ENCODE measurements around the gene ELMO1.

ELMO1 gene

DNA sequence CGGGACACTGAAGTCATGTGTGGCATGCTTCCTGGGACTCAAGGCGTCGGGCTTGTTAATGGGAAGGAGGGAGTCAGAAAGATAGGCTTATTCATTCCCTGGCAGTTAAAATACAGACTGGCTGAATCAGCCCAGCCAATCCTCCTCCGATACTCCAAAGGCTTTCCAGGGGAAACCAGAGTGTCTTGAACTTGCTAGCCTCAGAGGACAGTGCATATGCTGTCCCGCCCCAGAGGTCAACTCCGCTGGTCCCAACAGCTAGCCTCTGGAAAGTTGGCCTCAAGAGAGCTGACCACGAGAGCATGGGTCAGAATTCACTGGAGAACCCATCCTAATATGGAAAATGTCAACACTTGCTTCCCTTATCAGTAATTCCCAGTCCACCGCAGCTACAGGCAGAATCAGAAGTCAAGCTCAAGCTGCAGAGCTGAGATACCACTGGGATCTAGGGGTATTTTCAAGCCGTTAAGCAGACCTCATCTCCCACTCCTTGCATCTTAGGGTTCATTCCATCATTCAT lies 43.0 kb downstream of the ELMO1 start:
- no peak for DNase-seq

DNA sequence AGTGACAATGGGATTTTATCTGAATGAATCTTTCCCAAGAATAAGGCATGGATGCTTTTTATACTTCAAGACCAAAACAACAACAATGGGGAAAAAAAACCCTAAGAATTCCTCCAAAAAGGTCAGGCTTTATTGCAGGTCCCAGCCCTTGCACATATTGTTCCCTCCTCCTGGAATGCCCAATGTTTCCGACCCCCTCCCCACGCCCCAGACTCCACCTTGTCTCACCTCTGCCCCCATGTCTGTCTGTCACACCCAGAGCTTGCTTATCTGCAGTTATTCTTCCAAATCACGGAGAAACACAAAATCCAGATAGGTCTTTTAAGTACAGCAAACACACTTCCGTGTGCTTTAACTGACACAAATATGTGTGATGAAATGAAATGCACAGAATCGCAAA lies 43.5 kb downstream of the ELMO1 start:
- DNase-seq, result no peak

DNA sequence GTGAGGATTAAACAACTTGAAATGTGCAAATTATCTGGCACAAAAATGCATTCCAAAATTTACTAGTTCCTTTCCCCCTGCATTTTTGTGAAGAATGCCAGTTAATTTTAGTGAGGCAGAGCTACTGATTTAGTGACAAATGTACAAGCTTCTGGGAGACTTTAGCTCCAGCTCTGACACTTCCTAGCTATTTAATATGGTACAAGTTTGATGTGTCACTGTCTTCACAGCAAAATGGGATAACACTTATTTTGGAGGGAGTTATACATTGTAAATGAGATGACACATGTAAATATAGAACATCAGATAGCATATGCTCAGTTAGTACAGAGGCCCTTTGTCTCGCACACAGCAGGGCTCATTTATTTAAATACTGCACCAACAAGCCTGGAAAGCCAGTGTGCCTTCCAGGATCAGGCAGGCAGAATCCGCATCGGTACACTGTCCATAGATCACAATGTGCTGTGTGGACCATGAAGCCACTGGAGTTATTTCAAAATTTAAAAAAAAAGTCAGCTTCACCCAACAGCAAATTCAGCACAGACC lies 48.7 kb downstream of the ELMO1 start:
- no peak for DNase-seq

DNA sequence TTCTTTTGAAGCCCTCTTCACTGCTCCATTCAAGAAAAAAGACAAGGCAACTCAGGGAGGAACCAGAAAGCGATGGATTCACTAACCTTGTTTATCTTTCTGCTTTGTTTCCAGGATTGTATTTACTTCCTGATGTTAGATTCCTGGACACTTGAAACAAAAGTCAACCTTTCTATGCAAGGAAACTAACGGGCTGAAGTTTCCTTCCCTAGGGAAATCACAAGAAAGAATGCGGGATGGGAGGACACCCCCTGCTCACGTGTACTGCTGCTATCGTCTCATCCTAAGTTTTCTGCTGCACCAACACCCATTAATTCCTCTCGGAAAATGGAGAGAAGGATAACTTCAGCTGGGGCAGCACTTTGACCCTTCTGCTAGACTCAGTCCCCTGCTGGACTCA lies 50.3 kb downstream of the ELMO1 start:
- no peak for DNase-seq

DNA sequence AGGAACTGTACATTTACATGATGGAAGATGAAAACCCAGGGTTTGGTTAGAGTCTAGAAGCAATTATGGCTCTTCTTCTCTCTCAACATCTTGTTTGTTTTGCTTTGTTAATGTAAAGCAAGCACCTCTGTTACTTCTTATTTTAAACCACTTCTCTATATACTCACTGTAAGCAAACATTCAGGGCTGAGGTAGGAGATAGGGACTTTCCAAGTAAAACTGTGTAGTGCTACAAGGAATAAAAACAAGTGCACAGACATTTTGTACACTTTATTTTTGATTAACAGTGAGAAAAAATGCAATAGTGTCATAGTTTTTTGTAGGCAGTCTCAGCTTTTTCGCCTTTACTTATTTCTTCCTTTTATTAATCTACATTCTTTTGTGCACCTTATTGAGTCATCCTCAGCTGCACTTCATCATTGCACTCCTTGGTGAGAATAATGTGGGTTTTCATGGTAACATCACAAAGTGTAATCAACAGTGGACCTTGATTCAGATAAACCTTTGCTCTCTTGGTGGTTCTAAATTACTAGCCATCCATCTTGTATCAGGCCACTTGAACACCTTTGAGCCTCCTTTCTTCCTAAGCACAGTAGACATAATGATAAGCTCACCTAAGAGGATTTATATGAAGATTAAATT lies 52.9 kb downstream of the ELMO1 start:
- peak; percentile 50 for DNase-seq

DNA sequence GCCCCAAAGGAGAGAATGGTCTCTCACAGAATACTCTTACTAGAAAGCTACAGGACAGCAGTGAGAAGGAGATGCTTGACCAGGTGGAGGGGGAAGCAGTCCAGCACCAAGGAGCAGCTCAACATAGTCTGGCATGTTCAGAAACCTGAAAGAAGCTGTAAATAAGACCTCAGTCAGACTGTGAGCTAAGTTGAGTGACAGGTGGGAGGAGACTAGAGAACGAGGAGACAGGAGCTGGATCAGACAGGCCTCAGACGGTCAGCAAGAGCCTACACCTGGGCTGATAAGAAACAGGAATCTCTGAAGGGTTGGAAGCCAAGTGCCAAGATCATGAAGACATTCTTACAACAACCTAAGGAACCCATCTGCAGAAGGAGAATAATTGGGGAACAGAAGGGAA lies 54.5 kb downstream of the ELMO1 start:
- no peak for DNase-seq

DNA sequence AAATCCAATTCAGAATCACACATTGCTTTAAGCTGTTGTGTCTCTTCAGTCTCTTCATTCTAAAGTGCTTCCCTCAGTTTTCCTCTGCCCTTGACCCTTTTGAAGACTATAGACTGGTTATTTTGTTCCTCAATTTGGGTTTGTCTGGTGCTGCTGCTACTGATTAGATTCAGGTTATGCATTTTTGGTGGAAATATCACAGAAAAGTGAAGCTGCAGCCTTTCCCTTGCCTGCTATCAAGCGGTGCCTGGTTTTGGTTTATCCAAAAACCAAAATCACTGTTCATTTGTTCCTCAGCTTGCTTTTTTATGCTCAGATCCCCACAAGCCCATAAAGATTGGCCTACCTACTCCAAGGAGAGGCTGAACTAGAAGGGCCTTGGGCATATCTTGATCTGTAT lies 55.2 kb downstream of the ELMO1 start:
- DNase-seq, result no peak

DNA sequence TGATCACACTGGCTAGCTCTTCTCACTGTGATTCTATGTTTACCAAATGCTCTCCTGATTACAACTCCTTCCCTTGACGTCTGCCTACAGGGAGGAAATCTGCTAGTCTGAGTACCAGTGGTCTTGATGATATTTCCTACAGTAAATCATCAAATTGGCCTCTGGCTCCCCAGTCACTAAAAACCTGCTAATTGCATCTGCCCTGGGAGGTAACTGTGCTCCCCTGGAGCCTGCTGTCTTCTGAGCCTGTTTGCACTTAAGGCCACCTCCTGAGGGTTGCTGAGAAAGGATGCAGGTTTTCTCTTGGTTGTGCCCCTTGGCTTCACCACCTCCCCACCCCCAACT lies 56.0 kb downstream of the ELMO1 start:
- no peak for DNase-seq

DNA sequence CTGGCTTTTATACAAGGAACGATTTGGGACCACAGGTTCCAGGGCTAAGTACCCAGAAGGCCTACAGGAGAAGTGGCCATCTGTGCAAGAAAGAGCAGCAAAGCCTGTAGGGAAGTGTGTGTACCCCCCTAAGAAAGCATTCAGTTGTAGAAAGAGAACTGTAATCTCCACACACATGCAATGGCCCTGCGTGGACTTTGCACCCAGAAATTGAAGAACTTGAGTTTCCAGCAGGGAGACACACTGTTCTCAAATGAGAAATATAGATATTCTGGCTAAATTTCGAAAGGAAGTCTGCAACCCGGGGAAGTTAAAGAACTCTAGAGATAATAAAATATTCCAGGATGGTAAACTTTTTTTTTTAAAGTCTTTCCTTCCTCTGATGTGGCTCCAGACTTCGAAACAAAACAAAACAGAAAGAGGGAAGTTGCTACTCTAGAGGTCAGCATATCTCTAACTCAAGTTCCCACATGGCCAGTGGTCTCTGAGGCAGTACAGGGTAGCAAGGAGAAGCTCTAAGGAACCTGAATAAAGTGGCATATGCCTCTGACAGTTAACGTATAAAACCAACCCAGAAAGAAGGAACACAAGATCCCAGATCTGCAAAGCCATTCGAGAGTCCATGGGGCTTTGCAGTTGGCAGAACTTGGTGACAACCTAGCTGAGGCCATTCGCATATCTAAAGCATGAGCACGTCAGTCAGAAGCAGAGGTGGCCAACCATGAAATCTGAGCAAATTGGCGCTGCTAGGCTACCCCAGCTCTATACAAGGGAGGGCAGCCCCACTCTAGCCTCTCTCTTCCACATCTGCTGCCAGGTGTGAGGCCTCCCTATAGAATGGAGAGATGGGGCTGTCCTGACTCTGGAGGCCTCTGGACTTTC lies 56.6 kb downstream of the ELMO1 start:
- DNase-seq, result no peak

DNA sequence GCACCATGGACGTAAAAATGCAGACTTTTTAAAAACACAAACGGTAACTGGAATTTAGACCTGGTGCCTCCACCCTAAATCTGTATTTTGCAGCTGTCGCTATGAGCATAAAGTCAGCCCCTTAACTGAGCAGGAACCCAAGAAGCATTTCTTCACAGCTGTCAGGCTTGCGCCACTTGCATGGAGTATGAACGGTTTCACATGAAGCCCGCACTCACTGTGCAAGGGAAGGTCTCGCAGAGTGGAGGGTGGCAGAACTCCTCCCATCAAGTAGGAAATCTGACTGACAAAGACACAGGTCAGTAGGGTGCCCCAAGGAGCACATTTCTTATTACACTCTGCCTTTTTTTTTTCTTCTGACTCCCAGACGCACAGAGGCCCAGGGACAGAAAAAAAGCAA lies 58.5 kb downstream of the ELMO1 start:
- DNase-seq, result no peak

DNA sequence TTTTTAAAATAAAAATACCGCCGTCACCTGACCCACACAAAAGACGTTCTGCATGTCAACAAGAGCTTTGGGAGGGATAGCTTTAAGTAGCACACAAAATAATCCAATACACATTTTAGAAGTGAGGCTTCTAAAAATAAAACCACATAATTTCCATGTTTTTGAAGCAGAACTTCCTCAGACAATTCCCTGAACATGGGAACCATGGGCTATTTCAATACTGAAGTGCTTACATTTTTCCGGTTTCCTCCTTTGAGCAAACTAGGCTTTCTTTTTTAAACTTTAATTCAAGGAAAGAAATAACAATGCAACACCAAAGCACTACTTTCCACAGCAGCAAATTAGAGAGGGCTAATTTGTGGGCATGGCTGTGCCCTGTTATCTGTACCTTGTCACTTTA lies 59.9 kb downstream of the ELMO1 start:
- no peak for DNase-seq

DNA sequence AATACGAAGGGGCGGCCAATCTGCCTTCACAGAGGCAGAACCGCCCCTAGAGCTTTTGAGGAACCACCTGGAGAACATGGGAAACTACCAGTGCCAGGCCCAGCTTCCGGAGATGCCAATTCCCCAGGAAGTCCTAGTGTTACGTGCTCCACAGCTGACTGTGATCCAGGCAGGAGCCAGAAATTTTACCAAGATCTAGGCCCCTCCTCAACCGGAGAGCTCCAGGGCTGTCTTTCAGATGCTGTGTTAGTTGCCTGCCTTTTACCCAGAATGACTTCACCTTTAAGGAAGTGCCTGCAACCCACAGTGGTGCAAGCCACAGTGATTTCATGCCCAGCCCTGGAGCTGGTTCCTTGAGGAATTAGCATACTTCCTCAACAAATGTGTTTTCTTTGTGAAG lies 62.9 kb downstream of the ELMO1 start:
- DNase-seq, result no peak

DNA sequence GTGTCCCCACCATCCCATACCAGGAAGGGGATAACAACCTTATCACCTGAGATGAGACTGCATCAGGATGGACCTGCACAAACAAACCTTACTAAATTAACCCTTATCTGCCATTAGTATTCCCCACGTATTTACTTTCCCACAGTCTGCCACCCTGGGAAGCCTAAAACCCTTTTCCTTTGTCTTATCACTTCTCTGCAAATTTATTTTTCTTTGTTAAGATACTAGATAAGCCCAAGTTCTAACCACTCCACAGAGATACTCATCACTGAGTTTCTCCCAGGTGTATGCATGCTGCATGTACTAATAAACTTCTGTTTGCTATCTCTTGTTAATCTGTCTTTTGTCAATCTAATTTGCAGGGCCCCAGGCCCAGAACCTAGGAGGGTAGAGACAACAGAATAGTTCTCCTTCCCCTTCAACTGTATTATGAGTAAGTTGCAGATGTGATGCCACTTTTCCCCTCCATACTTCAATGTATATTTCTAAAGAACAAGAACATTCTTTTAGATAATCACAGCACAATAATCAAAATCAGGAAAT lies 66.0 kb downstream of the ELMO1 start:
- no peak for DNase-seq

DNA sequence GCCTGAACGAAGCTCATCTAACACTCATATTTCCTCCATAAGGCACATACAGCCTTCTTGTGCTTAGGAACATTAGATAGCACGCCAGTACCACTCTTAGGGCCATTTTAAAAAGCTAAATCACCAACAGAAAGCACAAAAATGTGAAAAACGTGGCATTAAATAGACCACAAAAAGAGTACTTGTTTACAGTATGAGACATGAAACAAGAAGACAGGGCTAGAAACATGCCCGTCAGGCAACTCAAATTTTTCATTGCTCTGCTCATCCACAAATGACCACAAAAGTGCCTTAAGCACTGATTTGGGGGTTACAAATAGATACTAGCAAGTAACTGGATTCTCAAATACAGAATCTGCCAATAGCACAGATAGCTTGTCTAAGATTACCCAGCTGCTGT lies 67.8 kb downstream of the ELMO1 start:
- no peak for DNase-seq

DNA sequence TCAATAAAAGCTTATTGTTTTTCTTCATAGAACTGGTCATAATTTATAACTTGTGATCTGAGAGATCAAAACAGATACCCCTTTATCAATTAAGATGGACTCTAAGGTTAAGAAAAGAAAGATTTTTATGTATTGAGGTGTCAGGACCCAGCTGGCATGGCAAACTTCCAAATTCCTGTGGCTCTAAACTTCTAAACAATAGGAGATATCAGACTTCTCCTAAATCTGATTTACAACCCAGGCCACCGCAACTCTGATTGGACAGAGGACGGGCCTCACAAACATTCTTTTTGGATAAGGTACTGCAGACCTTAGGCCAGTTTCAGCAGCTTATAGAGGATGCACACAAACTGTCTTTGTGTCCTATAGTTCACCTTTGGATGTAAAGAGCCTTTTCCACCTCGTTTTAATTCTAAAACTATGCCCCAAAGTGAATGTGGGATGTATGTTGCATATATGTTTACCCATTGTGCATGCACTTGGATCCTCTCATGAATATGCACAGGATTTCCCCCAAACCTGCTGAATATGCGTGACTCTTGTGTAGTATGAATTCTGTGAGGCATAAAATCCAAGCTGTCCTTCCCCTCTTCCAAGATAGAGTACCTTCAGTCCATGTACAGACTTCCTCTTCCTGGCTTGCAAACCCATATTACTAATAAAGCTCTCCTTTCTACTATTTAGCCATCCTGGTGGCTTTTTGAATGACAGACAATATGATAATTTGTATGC lies 69.0 kb downstream of the ELMO1 start:
- DNase-seq, result no peak

DNA sequence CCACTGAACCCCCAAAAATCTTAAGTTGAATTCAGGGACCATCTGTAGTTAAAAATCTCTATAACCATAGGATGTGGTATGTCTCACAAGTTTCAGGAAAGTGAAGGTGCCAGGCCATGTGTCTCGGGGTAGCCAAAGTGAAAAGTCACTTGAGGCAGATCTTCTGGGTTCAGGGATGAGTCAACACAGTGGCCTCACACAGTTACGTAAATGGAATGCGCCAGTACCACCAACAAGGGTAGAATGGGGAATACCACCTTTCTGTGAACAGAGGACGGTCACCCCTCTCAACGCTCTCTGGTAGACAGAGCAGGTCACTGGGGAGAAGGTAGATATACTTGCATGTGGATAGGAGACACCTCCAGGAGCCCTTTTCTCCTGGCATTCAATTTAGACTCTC lies 71.4 kb downstream of the ELMO1 start:
- peak; percentile 70 for DNase-seq

DNA sequence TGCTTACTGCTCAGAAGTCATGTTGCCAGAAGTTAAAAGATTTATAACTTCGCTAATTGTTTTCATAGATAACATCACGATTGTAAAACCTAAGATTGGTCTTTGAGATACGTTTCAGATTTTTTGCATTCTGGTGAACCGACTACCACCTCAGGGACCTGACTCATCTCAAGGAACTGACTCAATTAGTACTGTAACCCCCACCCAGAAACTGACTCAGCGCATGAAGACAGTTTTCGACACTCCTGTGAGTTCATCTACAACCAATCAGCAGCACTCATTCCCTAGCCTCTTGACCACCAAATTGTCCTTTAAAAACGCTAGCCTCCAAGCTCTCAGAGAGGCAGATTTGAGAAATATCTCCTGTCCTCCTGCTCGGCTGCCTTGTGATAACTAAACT lies 72.3 kb downstream of the ELMO1 start:
- peak; percentile 82 for DNase-seq

DNA sequence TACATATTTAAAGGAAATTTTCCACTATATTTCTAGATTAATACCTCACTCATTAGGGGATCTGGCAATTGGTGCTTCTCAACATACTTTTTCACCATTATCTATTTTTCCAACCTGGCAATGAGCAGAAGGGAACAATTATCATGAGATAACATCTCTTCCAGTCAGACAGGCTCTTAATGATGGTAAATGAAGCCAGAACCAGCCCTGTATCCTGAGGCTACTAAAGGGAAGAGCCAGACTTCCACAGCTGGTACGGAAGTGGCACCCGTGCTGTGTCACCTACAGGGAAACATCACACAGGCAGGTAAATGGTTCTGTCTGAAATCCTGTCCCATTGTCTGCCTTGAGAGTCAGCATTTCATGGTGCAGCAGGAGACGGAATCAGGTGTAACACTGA lies 75.9 kb downstream of the ELMO1 start:
- DNase-seq, result no peak

DNA sequence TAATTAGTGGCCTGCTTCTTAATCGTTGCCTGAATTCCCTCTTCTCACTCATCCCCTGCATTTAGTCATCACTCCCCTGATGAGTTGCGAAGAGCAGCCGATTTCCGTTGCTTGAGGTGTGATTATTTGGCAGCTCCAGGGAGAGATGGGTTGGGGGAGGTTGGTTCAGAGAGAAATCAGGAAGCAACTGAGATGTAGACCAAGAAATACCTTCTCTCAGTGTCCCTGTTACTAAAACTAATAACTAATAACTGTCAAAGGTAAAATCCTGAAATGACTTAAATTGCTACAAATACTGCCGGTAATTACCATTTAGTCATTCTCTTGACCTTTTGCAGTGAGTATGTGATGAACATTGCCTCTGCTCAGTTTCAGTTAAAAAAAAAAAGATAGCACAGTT lies 76.9 kb downstream of the ELMO1 start:
- DNase-seq, result peak; percentile 64

DNA sequence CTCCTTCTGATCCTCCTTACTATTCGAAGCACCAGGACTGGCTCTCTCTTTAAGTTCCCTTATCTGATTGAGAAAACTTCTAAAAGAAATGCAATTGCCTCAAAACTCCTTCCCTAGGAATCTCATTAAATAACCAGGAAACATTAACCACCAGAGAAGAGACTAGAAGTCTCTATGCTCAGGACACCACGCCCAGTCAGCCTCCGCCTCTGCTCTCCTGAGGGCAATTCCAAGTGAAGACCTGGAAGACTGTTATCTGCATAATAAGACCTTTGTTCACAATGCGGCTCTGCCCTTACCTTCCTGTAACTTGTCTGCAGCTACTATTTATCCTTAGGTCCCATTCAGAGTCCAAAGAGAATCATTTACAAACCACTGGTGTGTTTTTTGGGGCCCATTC lies 78.8 kb downstream of the ELMO1 start:
- DNase-seq, result no peak

DNA sequence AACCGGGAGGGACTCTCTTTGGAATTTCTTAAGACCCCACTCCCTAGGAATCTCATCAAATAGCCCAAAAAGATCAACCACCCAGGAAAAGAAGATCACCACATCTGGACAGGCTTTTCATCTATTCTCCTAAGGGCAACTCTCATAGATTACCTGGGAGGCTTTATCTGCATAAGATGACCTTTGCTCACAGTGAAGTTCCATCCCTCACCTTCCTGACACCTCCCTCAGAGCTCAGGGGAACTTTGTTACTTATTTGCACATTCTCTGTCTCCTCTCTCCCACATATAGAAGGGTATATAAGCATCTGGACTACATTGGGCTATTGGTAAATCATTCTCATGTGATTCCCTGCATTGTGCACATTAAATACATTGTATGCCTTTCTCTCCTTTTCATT lies 80.1 kb downstream of the ELMO1 start:
- no peak for DNase-seq

DNA sequence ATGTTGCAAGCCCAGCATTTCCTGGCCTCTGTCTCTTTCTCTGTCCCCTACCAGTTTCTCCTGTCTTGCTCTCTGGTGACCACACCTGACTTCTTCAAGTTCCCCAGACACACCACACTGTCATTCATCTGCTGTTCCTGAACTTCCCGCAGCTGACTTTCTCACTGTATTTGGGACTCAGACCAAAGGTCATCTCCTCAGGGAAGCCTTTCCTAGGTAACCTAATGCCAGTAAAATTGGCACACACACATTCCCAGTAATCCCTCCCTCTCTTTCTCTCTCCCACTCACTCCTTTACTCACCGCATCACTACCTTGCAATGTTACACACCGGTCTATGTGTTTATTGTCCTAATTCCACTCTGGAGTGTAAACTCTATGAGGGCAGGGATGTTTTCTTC lies 81.7 kb downstream of the ELMO1 start:
- DNase-seq, result no peak

DNA sequence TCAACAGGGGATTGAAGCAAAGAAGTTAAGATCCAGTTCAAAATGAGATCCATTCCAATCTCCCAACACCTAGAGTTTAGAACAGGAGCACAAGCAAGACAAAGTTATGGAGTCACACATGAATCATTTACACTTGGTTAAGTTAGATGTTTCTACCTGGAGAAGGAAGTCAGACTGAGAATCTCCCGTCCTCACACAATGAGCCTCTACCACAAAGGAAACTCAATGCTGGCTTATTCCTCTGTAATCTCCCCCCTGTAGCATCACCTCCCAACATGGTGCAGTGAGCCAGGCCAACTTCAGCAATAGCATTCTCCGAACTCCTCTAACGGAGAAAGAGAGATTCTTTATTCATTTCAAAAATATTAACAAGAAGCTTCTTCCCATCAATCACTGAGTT lies 82.2 kb downstream of the ELMO1 start:
- peak; percentile 28 for DNase-seq

Data from activated CD4-positive, alpha-beta T cell treated with anti-CD3 and anti-CD28 coated beads, Interleukin-10, Interleukin-2, amounts not matched to agents 100 ng/mL and 50 ng/mL, durations not matched to agents 16 hours and 8 hours (primary cell).